Kidney (tissue), 14 donors: Measurements from ENCODE around the gene PANX2. TPM values are rescaled to one million over a fixed set of nuclear protein-coding genes. Genes with fewer than 3 reads are reported as not detected.

ENCODE experiments used
- DNase-seq, 5 donors: peaks; one replicate each; pipeline ENCODE4 v3.0.0-alpha.2; 2013 to 2020
- FAIRE-seq: peaks from 2 replicates; lab custom pipeline; 2012; peaks lifted over from hg19 to GRCh38; lab: Jason Lieb, UNC
- H3K27ac ChIP-seq, 2 donors: one replicate each; pipeline ENCODE4 v1.7.0; 2013; ENCODE audit warnings: low read depth in 2 of 2, low read length in 2 of 2, inconsistent platforms in 1 of 2
- H3K27me3 ChIP-seq: one replicate; pipeline ENCODE4 v1.7.1; 2013; ENCODE audit warnings: low read length, inconsistent platforms; ENCODE audit not compliant: control insufficient read depth, insufficient read depth
- H3K36me3 ChIP-seq, 3 donors: one replicate each; pipeline versions ENCODE4 v1.7.0 to v1.7.1; 2013; ENCODE audit warnings: low read length in 3 of 3, control low read depth in 1 of 3, inconsistent platforms in 1 of 3; ENCODE audit not compliant: insufficient read depth in 3 of 3, control insufficient read depth in 2 of 3
- H3K4me1 ChIP-seq, 3 donors: one replicate each; pipeline versions ENCODE4 v1.7.0 to v1.7.1; 2013; ENCODE audit warnings: low read length in 3 of 3, inconsistent platforms in 1 of 3, low read depth in 1 of 3; ENCODE audit not compliant: control insufficient read depth in 2 of 3, insufficient read depth in 2 of 3
- H3K4me3 ChIP-seq, 3 donors: one replicate each; pipeline versions ENCODE4 v1.7.0 to v1.8.1; 2013; ENCODE audit warnings: low read length in 3 of 3, control low read depth in 1 of 3, inconsistent platforms in 1 of 3
- H3K9ac ChIP-seq, 3 donors: one replicate each; pipeline versions ENCODE4 v1.7.0 to v1.7.1; 2013; ENCODE audit warnings: low read length in 3 of 3, control low read depth in 1 of 3, inconsistent platforms in 1 of 3
- H3K9me3 ChIP-seq, 3 donors: one replicate each; pipeline versions ENCODE4 v1.7.0 to v1.7.1; 2013; ENCODE audit warnings: low read length in 3 of 3, control low read depth in 1 of 3, inconsistent platforms in 1 of 3; ENCODE audit not compliant: control insufficient read depth in 2 of 3, insufficient read depth in 1 of 3
- intact Hi-C: fragments of 100-400 bp; cut with DNase I; formaldehyde crosslinking; loops from one replicate; pipeline ENCODE4 v1.11.1; 2022
- polyA plus RNA-seq: library from polyadenylated mRNA; stranded (reverse); fragments of 350-450 nt; fragmentation: Illumina TruSeq; extraction: RNeasy Lipid Tissue Mini Kit (QIAGEN cat#74804); gene quantifications from one replicate; pipeline ENCODE4 v1.2.3, GENCODE V29; 2014; ENCODE audit warnings: low read depth, low replicate concordance; ENCODE audit not compliant: insufficient read depth
- total RNA-seq: library from RNA; stranded (reverse); fragmentation: NEBNext Ultra II Directional; extraction: Animal tissue kit (Norgen Biotek cat#: 25700); gene quantifications from one replicate; pipeline ENCODE4 v1.2.1, GENCODE V29; 2021
- TF ChIP-seq, protein P1 (sequence below): IDR thresholded peaks from 3 replicates; pipeline ENCODE4 v1.5.1; 2012; ENCODE audit warnings: mild to moderate bottlenecking, moderate library complexity, borderline replicate concordance; ENCODE audit not compliant: insufficient read depth; ENCODE audit errors: extremely low read depth
- donor health status: control.
- donor health status: control.
- donor health status: control.
- donor health status: control.
- donor health status: control.
- donor health status: DM: yes; HTN: yes; CAD: no.
- donor health status: Normal renal cell carcinoma (clear cell type).

PANX2 gene
- total and polyA plus RNA-seq, 2 donors from 2014 or later = 1.0 to 4.3 TPM

DNA sequence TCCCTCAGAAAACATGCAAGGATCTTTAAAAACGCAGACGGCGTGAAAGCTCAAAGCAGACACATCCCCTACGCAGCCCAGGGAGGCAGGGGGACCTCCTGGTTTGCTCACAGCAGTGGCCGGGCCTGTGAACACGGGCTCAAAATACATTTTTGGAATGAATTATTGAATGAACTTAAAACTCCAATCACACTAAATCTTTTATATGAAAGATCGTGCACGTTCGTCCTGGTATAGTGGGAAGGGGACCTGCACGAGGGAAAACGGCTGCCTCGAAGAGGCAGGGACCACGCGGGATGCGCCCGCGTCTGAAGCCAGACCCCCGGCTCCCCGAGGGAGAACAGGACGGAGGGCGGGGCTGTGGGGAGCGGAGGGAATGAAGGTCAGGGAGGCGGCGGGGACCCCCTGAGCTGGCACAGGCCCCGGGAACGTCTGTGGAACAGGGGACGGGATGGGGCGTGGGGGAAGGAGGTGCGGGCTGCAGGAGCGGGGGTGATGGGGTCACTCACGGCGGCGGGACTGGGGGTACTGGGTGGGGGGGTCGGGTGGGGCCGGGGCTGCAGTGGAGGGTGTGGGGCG lies 1.3 kb upstream of the PANX2 start:
- no peak overlapping the region for H3K9ac ChIP-seq
- H3K27me3 ChIP-seq = peaks cover 3% of the 10 kb centered on the region
- TF ChIP-seq, protein P1, sequence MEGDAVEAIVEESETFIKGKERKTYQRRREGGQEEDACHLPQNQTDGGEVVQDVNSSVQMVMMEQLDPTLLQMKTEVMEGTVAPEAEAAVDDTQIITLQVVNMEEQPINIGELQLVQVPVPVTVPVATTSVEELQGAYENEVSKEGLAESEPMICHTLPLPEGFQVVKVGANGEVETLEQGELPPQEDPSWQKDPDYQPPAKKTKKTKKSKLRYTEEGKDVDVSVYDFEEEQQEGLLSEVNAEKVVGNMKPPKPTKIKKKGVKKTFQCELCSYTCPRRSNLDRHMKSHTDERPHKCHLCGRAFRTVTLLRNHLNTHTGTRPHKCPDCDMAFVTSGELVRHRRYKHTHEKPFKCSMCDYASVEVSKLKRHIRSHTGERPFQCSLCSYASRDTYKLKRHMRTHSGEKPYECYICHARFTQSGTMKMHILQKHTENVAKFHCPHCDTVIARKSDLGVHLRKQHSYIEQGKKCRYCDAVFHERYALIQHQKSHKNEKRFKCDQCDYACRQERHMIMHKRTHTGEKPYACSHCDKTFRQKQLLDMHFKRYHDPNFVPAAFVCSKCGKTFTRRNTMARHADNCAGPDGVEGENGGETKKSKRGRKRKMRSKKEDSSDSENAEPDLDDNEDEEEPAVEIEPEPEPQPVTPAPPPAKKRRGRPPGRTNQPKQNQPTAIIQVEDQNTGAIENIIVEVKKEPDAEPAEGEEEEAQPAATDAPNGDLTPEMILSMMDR = no peak
- no peaks in the 10 kb centered on the region for H3K36me3 ChIP-seq
- H3K4me3 ChIP-seq = no peak overlapping the region
- H3K27ac ChIP-seq = no peak overlapping the region
- intact Hi-C loops = no loop called here
- H3K9me3 ChIP-seq = no peaks in the 10 kb centered on the region
- peaks cover 0 to 4% (median 0%) of the 10 kb centered on the region in 3 donors for H3K4me1 ChIP-seq
- DNase-seq (peak in 2 of 5 donors; percentile 55 to 75), FAIRE-seq (no peak)

DNA sequence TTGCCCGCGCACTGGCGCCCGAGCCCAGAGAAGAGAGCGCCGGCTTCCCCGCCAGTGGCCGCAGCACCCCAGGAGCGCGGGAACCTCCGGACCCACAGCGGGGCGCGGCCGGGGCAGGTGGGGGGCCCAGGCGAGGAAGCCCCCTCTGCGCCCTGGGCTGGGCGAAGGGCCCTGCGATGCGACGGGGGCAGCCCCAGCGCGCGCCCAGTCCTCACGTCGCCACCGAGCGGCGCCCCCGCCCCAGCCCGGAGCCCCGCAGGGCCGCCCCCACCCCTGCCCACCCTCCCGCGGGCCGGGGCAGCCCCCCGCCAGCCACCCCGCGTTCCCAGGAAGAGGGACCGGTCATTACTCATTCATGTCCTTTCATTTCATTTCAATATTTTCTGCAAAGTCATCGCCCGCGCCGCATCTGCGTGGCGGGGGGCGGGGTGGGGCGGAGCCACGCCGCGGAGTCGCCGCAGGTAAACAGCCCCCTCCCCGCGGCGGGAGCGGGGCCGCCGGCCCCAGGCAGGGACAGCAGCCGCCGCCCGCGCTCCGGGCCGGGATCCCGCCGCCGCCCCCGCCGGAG lies 673 bp upstream of the PANX2 start:
- TF ChIP-seq, protein P1 = no peak
- Histone ChIP-seq H3K9ac (no peak overlapping the region), H3K36me3 (no peaks in the 10 kb centered on the region), H3K4me3 (no peak overlapping the region), H3K4me1 (peaks cover 0 to 4% (median 0%) of the 10 kb centered on the region in 3 donors), H3K9me3 (no peaks in the 10 kb centered on the region), H3K27ac (no peak overlapping the region), H3K27me3 (peaks cover 3% of the 10 kb centered on the region)
- intact Hi-C loops = no loop called here
- peak in 1 of 5 donors; percentile 62 for DNase-seq
- FAIRE-seq = no peak

DNA sequence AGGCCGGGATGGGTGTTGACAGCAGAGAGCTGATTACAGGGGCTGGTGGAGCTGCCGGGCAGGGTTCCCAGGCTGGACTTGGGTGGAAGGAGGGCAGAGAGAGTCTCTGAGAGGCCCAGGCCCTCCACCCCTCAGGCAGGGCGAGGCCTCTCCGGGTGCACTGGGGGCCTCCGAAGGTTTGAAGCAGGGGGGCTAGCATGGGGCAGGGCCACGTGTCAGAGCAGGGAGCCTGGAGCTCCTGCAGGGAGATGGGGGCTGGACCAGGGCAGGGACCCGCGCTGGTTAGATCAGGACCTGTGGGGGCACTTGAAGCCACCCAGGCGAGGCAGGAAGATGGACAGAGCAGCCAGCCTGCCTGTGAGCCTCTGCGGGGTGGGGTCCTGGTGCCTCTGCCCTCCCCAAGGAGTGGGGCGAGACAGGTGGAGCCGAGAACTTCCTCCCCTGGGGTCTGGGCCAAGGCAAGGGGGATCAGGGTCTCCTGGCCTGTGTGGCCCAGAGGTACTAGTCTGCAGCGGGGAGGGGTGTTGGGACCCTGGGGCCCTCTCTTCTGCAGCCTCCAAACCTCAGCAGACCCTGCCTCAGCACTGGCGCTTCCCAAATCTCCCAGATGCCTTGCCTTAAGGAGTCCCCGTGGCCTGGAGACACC lies 911 bp downstream of the PANX2 start:
- H3K27ac ChIP-seq = no peak overlapping the region
- H3K27me3 ChIP-seq = peaks cover 3% of the 10 kb centered on the region
- peaks cover 0 to 4% (median 0%) of the 10 kb centered on the region in 3 donors for H3K4me1 ChIP-seq
- H3K9me3 ChIP-seq = no peaks in the 10 kb centered on the region
- TF ChIP-seq, protein P1 = no peak
- DNase-seq (peak in 2 of 5 donors; percentile 61 to 79), FAIRE-seq (no peak)
- H3K4me3 ChIP-seq = peak overlapping the region in 1 of 3 donors; percentile 54
- intact Hi-C loops = no loop called here
- H3K9ac ChIP-seq = no peak overlapping the region
- H3K36me3 ChIP-seq = no peaks in the 10 kb centered on the region
